Stimulated activated memory B cell treated with anti-CD40 and anti-IgM and Interleukin-4, amounts not matched to agents 10 μg/mL and 1 μg/mL and 100 μg/mL, for 72 hours (primary cell): ENCODE data around the gene SNX30.

Experiments used
- ATAC-seq: fragments of 150-1000 bp; cut with Tn5 transposase; 2 replicates; pipeline ENCODE4 v1.10.0; 2021
- H3K27ac Mint-ChIP-seq: one replicate; pipeline ENCODE4 v1.8.0; 2022; ENCODE audit warnings: mild to moderate bottlenecking, mixed read lengths
- H3K27me3 Mint-ChIP-seq: one replicate; pipeline ENCODE4 v1.8.0; 2022; ENCODE audit warnings: mixed read lengths
- H3K36me3 Mint-ChIP-seq: one replicate; pipeline ENCODE4 v1.8.0; 2022; ENCODE audit warnings: mixed read lengths
- H3K4me1 Mint-ChIP-seq: one replicate; pipeline ENCODE4 v1.8.0; 2022; ENCODE audit warnings: mixed read lengths
- H3K4me3 Mint-ChIP-seq: one replicate; pipeline ENCODE4 v1.8.0; 2022; ENCODE audit warnings: mild to moderate bottlenecking, moderate library complexity, mixed read lengths
- H3K9me3 Mint-ChIP-seq: one replicate; pipeline ENCODE4 v1.8.0; 2022; ENCODE audit warnings: mixed read lengths

Gene SNX30

DNA sequence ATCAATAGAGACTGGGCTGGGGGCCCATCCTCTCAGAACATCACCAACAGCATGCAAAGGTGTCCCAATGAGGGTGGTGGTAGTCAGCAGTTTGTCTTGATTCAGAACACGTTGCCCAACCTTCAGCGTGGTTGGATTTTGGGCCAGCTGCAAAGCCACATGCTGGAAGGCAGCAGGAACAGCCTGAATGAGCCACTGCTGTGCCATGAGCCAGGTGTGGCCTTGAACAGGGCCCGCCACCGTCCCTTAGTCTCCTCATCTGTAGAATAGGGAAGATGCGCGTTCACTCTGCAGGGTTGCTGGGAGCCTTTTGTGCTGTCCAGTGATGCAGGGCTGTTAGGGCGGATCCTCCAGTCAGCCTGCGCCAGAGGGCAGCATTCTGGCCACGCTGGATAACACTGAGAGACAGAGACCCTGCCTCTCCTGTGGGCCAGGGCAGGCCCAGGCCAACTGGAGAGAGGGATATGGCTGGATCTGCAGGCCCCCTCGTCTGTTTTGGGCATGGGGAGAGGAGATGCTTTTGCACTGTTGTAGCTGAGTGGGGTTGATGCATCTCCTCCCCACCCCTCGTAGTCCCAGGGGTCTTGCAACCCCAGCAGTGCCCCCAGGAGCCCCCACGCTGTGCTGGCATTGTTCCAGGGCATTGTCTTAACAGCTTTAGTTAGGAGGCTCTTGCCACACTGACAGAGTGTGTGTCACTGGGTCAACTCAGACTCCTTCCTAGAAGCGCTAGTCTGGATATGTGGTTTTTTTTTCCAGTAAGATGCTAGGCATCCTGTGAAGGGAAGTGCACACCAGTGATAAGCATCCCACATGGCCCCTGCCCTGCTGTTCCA, 98.0 kb downstream of the SNX30 start:
- Mint-ChIP-seq H3K27ac (no peak overlapping the region), H3K4me1 (peaks cover 23% of the 10 kb centered on the region), H3K36me3 (peaks cover 20% of the 10 kb centered on the region), H3K9me3 (no peaks in the 10 kb centered on the region), H3K4me3 (no peak overlapping the region), H3K27me3 (no peaks in the 10 kb centered on the region)
- ATAC-seq: no peak

DNA sequence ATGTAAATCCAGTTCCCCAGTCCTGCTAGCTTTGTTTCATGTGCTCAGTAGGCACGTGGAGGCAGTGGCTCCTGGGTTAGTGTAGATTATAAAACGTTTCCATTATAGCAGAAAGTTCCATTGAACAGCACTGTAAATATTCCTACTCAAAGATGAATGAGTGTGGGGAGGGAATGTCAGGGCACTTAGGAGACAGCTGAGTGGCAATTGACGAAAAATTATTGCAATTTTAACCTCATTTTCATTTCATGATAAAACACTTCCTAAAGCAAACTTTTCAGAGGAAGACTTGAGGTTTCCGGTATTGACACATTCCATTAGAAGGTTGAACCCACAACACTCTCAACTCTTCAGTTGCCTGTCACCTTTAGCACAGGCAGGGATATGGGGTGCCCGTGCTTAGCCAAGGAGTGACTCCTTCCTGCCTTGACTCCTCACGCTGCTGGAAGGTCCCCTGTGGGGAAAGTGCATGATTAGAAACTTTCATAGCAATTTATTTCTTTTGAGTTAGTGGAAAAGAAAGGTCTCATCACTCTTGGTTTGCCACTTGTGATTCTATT, 98.9 kb downstream of the SNX30 start:
- Mint-ChIP-seq H3K4me3 (no peak overlapping the region), H3K4me1 (peaks cover 15% of the 10 kb centered on the region), H3K27ac (no peak overlapping the region), H3K27me3 (no peaks in the 10 kb centered on the region), H3K36me3 (peaks cover 20% of the 10 kb centered on the region), H3K9me3 (no peaks in the 10 kb centered on the region)
- no peak for ATAC-seq

DNA sequence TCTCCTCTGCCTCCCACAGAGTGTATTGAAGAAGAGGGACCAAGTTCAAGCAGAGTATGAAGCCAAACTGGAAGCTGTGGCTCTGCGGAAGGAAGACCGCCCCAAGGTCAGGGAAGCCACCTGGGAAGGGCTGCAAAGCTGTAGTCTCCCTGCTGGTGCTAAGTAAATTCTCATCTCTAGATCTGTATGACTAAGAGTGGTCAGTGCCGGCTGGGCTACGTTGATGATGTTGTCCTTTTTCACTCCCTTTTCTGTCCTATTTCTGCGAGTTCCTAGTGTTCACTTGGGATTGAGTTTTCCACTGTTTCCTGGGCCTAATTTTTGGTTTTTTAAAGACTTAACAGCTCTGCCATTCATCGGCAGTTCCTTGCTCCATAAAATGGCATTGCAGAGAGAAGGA, 100.3 kb downstream of the SNX30 start:
- no peaks in the 10 kb centered on the region for H3K27me3 Mint-ChIP-seq
- H3K27ac Mint-ChIP-seq: no peak overlapping the region
- H3K4me1 Mint-ChIP-seq: peaks cover 1% of the 10 kb centered on the region
- H3K36me3 Mint-ChIP-seq: peaks cover 20% of the 10 kb centered on the region
- H3K4me3 Mint-ChIP-seq: no peak overlapping the region
- ATAC-seq: no peak
- H3K9me3 Mint-ChIP-seq: no peaks in the 10 kb centered on the region

DNA sequence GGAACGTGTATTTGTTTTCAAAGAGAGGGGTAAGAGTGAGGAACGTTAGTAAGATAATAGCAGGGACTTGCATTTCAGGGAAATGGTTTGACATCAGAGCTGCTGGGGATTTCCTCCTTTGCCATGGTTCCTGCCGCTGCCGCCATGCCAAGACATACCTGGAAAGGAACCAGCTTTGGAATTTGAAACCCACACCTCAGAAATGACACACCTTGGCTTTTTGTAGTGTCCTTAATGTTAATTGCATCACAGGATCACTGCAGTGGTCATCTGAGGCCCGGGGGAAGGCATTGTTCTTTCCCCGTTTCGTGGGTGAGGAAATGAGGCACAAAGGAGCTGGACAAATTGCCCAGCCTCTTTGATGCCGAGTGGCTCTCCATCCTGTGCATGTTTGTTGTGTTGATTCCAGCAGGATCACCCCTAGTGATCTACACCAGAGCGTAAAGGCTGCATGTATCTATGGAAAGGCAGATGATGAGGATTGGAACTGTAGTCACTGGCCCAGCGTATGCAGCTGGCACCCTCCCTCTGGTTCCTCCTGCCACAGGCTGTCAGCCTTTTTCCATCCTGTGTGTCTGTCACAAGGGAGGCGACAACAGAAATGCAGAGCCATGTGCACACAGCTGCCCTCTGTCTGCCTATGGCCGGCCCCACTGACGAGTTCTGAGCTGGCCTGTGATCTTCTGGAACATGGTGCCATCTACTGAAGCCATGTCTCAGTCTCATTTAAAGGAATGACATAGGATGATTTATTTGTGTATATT, 102.4 kb downstream of the SNX30 start:
- no peaks in the 10 kb centered on the region for H3K27me3 Mint-ChIP-seq
- no peak overlapping the region for H3K27ac Mint-ChIP-seq
- H3K36me3 Mint-ChIP-seq: peaks cover 20% of the 10 kb centered on the region
- ATAC-seq: no peak
- no peaks in the 10 kb centered on the region for H3K9me3 Mint-ChIP-seq
- no peak overlapping the region for H3K4me3 Mint-ChIP-seq
- H3K4me1 Mint-ChIP-seq: peaks cover 3% of the 10 kb centered on the region

DNA sequence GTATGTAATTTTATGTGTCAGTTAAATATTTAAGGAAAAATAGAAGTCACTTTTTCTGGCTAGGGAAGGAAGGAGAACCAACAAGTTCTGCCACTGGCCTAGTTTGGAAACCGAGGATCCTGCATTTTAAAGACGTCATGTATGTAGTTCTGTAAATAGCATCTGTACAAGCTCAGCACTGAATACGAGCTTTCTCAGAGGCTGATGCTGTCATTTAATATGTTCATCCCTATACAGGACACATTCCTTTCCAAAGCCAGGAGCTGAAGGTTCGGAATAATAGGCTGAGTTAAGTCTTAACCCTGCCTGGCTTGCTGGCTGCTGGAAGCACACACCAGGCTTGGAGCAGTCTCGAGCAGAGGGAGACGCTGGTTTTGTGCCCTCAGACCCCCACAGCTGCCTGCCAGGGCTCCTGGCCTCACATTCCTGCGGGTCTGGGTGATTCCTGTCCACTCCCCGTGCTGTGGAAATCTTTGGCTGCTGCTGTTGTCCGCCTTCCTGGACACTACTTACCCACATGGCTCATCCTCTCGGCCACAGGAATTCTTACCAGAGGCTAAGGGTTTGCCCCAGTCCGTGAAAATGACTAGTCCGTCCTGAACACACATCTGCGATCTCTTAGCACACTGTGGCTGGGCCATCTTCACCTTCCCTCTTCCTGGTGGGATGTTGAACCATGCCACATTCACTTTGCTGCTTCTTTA, 103.5 kb downstream of the SNX30 start:
- Mint-ChIP-seq H3K36me3 (peaks cover 20% of the 10 kb centered on the region), H3K4me1 (peaks cover 14% of the 10 kb centered on the region), H3K27me3 (no peaks in the 10 kb centered on the region), H3K4me3 (no peak overlapping the region), H3K27ac (no peak overlapping the region), H3K9me3 (no peaks in the 10 kb centered on the region)
- ATAC-seq: no peak

DNA sequence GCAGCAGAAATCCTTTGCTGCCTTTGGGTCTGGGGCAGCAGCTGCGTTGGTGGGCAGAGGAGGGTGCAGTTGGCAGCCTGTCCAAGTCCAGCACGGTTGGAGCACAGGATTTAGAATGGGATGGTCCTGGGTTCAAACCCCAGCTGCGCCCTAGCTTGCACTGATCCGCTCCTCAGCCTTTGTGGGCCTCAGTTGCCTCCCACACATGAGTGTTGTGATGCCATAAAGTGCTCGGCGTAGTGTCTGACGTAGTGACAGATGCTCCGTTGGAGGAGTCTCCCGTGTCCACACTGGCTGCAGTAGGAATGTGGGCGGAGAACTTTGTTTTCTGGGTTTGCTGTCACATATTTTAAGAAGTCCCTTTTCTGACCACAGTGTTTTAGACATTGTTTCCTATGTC, 104.1 kb downstream of the SNX30 start:
- H3K4me1 Mint-ChIP-seq: peaks cover 17% of the 10 kb centered on the region
- peaks cover 20% of the 10 kb centered on the region for H3K36me3 Mint-ChIP-seq
- no peaks in the 10 kb centered on the region for H3K9me3 Mint-ChIP-seq
- no peaks in the 10 kb centered on the region for H3K27me3 Mint-ChIP-seq
- no peak for ATAC-seq
- no peak overlapping the region for H3K4me3 Mint-ChIP-seq
- no peak overlapping the region for H3K27ac Mint-ChIP-seq

DNA sequence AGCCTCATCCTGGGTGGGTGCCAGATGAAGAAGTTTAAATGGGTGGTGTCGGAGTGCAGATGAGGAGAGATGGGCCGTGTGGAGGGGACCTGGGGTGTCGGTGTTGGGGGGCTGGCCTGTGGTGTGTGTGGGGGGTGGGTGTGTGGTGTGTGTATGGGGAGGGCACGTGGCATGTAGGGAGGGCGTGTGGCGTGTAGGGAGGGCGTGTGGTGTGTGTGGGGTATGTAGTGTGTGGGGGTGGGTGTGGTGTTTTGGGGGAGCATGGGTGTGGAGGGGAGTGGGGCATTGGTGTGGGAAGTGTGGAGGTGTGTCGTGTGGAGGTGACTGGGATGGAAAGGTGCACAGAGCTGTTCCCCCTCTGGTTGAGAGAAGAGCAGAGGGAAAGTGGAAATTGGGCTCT, 105.6 kb downstream of the SNX30 start:
- peak; percentile 49 for ATAC-seq
- Mint-ChIP-seq H3K27ac (no peak overlapping the region), H3K9me3 (no peaks in the 10 kb centered on the region)

DNA sequence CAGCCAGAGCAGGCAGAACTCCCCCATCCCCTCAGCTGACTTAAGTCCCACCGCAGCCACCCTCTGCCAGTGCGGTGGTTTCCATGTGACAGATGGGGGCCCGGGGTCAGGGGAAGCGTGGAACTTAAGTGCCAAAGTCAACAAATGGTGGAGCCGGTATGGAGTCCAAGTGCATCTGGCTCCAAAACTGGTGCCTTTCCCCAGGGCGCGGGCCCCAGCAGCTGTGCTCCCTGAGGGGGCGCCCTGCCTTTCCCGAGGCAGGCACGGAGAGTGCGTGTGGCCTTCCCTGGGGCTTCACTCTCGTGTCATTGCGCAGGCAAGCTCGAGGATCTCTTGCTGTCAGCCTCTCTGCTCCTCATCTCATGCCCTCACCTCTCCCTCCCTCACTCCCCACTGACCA, 106.3 kb downstream of the SNX30 start:
- H3K27ac Mint-ChIP-seq: no peak overlapping the region
- no peaks in the 10 kb centered on the region for H3K9me3 Mint-ChIP-seq
- H3K36me3 Mint-ChIP-seq: peaks cover 6% of the 10 kb centered on the region
- H3K27me3 Mint-ChIP-seq: no peaks in the 10 kb centered on the region
- H3K4me1 Mint-ChIP-seq: peaks cover 33% of the 10 kb centered on the region
- ATAC-seq: no peak
- H3K4me3 Mint-ChIP-seq: no peak overlapping the region

More for the DNA sequence above, 105.6 kb downstream of the SNX30 start:
- peaks cover 12% of the 10 kb centered on the region for H3K36me3 Mint-ChIP-seq
- H3K27me3 Mint-ChIP-seq: no peaks in the 10 kb centered on the region
- no peak overlapping the region for H3K4me3 Mint-ChIP-seq
- peaks cover 26% of the 10 kb centered on the region for H3K4me1 Mint-ChIP-seq

DNA sequence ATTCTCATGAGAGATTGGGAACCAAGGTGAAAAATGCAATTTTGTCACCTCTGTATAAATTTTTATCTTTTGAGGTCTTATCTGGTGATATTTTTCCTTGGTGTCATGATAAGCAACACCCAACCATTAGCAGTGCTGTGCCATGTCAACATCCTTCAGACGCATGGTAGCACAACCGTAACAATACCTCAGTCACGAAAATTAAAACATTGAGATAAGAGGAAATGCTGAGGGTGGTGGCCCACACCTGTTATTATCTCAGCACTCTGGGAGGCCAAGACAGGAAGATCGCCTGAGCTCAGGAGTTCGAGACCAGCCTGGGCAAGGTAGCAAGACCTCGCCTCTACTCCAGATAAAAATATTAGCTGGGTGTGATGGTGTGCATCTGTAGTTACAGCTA, 107.4 kb downstream of the SNX30 start:
- Mint-ChIP-seq H3K27me3 (no peaks in the 10 kb centered on the region), H3K27ac (peak overlapping the region; percentile 4), H3K4me1 (peaks cover 44% of the 10 kb centered on the region), H3K4me3 (no peak overlapping the region), H3K9me3 (no peaks in the 10 kb centered on the region), H3K36me3 (no peaks in the 10 kb centered on the region)
- ATAC-seq: no peak

DNA sequence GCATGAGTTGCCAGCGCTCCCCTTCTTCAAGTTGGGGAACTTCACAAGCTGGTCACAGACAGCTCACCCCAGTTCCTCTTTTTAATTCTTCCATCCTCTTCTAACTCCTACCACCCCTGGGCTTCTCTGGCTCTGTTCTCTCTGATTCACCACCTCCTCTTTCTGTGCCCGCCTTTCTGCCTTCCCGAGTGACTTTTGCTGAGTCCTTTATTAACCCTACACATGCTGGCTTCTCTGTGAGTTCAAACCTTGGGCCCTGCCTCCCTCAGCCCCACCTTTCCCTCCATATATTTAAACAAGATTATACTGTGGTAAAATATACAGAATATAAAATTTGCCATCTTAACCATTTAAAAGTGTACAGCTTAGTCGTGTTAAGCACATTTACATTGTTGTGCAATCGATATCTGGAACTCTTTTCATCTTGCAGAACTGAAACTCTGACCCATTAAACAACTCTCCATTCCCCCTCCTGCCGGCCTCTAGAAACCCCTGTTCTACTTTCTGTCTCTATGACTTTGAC, 108.1 kb downstream of the SNX30 start:
- Mint-ChIP-seq H3K4me1 (peaks cover 51% of the 10 kb centered on the region), H3K27me3 (no peaks in the 10 kb centered on the region), H3K9me3 (no peaks in the 10 kb centered on the region), H3K36me3 (peaks cover 3% of the 10 kb centered on the region), H3K4me3 (no peak overlapping the region), H3K27ac (peak overlapping the region; percentile 4)
- ATAC-seq: peak; percentile 92

DNA sequence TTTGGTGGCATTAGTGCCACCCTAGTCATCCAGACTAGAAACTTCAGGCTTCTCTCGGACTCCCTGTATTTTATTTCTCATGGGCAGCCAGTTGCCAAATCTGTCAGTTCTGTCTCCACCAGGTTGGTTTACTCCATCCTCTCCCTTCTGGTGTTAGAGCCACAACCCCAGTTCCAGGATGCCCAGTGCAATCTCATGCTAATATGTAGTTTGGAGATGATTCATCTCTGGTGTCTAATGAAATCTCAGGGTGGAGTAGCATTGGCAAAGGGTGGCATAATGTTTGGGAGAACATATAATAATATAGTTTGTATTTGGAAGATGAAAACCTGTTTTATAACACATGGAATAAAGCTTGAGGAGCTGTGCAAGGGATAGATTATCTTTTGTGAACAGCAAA, 109.9 kb downstream of the SNX30 start:
- Mint-ChIP-seq H3K27ac (no peak overlapping the region), H3K9me3 (no peaks in the 10 kb centered on the region), H3K4me1 (peaks cover 60% of the 10 kb centered on the region), H3K4me3 (no peak overlapping the region), H3K27me3 (no peaks in the 10 kb centered on the region), H3K36me3 (peaks cover 12% of the 10 kb centered on the region)
- ATAC-seq: no peak

DNA sequence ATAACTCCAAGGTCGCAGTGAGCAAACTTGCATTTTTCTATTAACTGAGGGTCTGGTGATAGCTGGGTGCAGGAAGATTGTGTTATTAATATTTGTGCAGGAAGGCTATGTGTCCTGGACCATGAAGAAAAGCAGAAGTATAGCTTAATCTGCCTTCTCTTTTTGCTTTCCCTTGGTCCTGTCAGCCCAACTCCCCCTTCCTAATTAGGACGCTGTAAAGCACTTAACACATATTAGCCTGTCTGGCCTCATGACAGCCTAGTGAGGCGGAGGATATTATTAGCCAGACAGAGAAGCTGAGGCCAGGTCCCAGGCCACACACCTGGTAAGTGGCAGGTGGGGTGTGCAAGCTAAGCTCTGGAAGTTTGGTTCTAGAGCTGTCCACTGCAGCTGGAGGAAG, 110.6 kb downstream of the SNX30 start:
- H3K9me3 Mint-ChIP-seq: no peaks in the 10 kb centered on the region
- H3K4me3 Mint-ChIP-seq: no peak overlapping the region
- H3K27ac Mint-ChIP-seq: no peak overlapping the region
- H3K4me1 Mint-ChIP-seq: peaks cover 60% of the 10 kb centered on the region
- no peak for ATAC-seq
- H3K27me3 Mint-ChIP-seq: no peaks in the 10 kb centered on the region
- H3K36me3 Mint-ChIP-seq: peaks cover 16% of the 10 kb centered on the region

DNA sequence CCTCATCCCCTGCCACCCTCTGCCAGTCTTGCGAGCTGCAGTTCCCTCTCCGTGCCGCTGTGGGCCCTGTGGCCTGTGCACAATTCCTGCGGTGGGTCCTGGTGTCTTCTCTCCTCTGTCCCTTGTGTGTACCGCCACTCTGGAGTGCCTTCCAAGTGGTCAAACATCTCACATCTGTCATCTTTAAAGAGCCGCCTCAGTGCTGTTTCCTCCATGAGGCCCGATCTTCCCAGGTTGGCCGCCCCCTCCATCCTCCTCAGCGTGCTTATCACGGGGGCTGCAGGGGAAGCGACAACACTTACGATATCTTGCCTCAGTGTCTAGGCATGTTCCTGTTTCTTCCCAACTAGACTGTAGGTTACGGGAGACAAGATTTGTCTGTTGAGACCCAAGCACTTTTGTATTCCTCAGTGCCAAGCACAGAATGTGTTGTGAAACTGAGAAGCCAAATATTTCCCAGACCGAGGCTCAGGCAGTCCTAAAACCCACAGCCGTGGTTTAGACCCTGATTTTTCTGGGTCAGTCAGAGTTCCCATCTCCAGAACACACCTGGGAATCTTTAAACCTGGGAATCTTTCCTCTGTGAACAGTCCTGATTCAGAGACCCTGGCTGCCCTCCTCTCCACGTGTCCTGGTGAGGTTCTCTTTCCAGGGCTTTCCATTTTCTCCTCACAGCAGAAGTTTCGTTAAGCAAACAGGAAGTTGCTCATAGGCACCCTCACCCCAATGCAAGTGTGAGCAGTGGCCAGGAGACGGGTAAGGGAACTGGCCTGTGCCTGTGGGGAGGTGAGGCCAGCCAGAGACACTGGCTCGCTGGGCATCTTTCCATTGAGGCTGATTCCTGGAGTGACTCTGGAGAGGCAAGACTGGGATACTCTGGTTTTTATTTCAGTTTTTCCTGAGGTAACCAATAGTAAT, 111.3 kb downstream of the SNX30 start:
- Mint-ChIP-seq H3K4me3 (no peak overlapping the region), H3K36me3 (peaks cover 16% of the 10 kb centered on the region), H3K4me1 (peaks cover 60% of the 10 kb centered on the region), H3K27me3 (no peaks in the 10 kb centered on the region), H3K27ac (no peak overlapping the region), H3K9me3 (no peaks in the 10 kb centered on the region)
- ATAC-seq: no peak

DNA sequence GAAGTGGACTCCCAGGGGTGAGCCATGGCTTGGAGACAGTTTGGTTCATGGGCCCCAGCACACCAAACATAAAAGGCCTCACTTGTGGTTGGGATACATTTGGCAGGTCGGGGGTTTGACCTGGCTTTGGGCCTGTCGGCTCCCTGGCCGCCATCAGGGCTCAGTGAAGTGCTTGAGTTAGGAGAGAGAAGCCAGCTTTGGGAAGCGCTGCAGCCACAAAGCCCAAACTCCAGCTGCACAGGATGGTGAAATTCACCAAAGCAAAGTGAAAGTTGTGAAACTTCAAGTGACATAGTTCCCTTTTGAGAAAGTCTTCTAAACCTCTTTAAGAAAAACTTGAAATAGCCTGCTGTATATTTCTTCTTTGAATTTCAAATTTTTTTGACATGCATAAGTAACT, 112.7 kb downstream of the SNX30 start:
- H3K9me3 Mint-ChIP-seq: peaks cover 5% of the 10 kb centered on the region
- H3K27me3 Mint-ChIP-seq: no peaks in the 10 kb centered on the region
- ATAC-seq: no peak
- H3K4me1 Mint-ChIP-seq: peaks cover 63% of the 10 kb centered on the region
- peak overlapping the region; percentile 62 for H3K27ac Mint-ChIP-seq
- peak overlapping the region; percentile 24 for H3K4me3 Mint-ChIP-seq
- H3K36me3 Mint-ChIP-seq: peaks cover 29% of the 10 kb centered on the region
